ENCODE results near the gene TANC1.

DNA sequence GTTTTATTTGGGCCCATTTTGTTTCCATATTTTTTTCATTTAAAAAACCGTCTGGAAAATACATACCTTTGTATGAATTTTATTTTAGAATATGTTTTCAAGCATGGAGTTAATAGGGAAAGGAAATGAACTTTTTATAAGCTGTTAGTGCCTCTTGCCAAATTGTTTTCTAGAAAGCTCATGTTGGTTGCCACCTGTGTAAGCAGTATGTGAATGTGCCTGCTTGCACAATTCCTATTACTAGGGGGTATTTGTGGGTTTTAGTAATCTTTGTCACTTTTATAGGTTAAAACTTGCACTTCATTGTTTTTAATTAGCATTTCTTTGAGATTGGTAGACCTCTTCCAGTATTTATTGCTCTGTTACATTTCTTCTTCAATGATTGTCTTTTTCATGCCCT lies 107.3 kb downstream of the TANC1 start:
- TF ChIP-seq, protein P1, sequence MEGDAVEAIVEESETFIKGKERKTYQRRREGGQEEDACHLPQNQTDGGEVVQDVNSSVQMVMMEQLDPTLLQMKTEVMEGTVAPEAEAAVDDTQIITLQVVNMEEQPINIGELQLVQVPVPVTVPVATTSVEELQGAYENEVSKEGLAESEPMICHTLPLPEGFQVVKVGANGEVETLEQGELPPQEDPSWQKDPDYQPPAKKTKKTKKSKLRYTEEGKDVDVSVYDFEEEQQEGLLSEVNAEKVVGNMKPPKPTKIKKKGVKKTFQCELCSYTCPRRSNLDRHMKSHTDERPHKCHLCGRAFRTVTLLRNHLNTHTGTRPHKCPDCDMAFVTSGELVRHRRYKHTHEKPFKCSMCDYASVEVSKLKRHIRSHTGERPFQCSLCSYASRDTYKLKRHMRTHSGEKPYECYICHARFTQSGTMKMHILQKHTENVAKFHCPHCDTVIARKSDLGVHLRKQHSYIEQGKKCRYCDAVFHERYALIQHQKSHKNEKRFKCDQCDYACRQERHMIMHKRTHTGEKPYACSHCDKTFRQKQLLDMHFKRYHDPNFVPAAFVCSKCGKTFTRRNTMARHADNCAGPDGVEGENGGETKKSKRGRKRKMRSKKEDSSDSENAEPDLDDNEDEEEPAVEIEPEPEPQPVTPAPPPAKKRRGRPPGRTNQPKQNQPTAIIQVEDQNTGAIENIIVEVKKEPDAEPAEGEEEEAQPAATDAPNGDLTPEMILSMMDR (IDR thresholded peaks at IDR 0.05; ENCODE audit: insufficient read depth, low read depth, low read length) = no peak
- no peak for TF ChIP-seq EZH2 (IDR thresholded peaks at IDR 0.05; ENCODE audit: insufficient read depth, low read length)

Measured in astrocyte (in vitro differentiated cells and primary cell).